Dermis microvascular lymphatic vessel endothelial cell (primary cell): ENCODE measurements around the gene SLC9A3. TPM values are rescaled to one million over a fixed set of nuclear protein-coding genes. Genes with fewer than 3 reads are reported as not detected.
"Not testable (repeated sequence)": the region's sequence is repeated elsewhere in the genome, so short reads cannot be mapped to it uniquely, and the experiment has no call there.

ENCODE experiments used
- DNase-seq, 2 donors: peaks; one replicate each; pipeline versions ENCODE4 v3.0.0 to v3.0.0-alpha.2; 2010; ENCODE audit warnings: low read depth in 2 of 2
- total RNA-seq: library from RNA; depleted of rRNA; stranded (reverse); fragments of >200 nt; gene quantifications from 2 replicates; pipeline ENCODE4 v1.2.1, GENCODE V29; 2014

Gene SLC9A3
- total RNA-seq, 1 donor from 2014 or later = 0.51 TPM

- DNase-seq = no peak
These were observed 47.0 kb downstream of the SLC9A3 start for GRCh38 chr5:477247-477646.

GRCh38 chr5:476814-477175 is 47.5 kb downstream of the SLC9A3 start:
- no peak for DNase-seq

DNA sequence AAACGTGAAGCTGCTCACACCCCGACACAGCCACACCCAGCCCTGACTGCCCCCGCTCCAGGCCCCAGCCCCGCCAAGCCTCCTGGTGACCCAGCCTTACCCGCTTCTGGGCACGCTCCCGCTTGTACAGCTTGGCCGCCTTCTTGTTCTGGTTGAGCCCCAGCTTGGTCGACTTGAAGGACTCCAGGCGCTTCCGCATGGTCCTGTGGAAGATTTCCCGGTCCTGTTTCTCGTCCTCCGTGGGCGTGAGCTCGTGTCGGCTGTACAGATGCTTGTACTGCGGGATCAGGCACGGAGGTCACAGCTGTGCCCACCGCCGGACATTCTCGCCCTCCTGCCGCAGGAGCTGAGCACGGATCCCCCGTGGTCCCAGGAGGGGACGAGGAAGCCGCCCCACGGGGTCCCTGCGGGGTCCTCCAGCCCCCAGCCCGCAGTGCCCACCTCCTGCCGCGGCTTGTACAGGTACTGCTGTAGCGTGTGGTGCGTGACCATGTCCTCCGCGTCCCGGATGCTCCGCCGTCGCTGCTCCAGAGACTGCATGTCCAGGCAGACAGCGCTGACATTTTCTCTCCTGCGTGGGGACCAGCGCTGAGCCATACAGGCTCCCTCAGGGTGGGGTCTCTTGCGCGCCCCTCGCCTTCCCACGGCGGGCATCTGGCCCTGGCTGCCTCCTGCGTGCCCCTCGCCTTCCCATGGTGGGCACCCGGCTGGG is 48.0 kb downstream of the SLC9A3 start:
- no peak for DNase-seq

GRCh38 chr5:475704-476101 is 48.5 kb downstream of the SLC9A3 start:
- DNase-seq = no peak

GRCh38 chr5:474840-475661 is 49.2 kb downstream of the SLC9A3 start:
- DNase-seq = no peak

DNA sequence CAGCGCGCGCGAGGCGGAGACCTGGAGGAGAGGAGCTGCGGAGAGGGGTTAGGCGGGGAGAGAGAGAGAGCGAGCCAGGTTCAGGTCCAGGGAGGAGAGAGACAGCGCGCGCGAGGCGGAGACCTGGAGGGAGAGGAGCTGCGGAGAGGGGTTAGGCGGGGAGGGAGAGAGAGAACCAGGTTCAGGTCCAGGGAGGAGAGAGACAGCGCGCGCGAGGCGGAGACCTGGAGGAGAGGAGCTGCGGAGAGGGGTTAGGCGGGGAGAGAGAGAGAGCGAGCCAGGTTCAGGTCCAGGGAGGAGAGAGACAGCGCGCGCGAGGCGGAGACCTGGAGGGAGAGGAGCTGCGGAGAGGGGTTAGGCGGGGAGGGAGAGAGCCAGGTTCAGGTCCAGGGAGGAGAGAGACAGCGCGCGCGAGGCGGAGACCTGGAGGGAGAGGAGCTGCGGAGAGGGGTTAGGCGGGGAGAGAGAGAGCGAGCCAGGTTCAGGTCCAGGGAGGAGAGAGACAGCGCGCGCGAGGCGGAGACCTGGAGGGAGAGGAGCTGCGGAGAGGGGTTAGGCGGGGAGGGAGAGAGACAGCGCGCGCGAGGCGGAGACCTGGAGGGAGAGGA is 49.9 kb downstream of the SLC9A3 start:
- DNase-seq = not testable (repeated sequence)

DNA sequence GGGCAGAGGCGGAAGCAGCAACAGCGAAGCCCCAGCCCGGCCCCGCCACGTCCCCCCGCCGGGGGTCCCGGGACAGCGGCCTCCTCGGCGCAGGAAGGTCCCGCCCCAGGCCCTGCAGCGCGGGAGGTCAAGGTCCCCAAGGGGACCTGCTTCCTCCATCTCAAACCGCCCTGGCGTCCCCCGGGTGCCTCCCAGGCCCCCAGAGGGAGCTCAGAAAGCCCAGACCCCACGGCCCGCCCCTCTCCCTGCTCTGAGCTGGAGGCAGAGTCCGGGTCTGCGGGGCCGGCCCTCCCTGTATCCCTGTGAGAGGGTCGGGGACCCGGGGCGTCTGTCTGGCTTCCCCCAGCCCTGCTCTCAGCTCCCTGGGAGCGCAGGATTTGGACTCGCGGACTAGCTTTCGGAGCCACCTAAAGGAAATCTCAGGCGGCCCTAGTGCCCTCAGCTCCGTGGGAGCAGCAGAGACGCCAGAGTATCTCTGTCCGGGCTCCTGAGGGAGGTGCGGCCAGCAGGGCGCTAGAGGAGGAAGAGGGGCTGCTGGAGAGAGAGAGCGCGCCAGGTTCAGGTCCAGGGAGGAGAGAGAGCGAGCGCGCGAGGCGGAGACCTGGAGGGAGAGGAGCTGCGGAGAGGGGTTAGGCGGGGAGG is 50.6 kb downstream of the SLC9A3 start:
- DNase-seq = peak in 1 of 2 donors; percentile 40

DNA sequence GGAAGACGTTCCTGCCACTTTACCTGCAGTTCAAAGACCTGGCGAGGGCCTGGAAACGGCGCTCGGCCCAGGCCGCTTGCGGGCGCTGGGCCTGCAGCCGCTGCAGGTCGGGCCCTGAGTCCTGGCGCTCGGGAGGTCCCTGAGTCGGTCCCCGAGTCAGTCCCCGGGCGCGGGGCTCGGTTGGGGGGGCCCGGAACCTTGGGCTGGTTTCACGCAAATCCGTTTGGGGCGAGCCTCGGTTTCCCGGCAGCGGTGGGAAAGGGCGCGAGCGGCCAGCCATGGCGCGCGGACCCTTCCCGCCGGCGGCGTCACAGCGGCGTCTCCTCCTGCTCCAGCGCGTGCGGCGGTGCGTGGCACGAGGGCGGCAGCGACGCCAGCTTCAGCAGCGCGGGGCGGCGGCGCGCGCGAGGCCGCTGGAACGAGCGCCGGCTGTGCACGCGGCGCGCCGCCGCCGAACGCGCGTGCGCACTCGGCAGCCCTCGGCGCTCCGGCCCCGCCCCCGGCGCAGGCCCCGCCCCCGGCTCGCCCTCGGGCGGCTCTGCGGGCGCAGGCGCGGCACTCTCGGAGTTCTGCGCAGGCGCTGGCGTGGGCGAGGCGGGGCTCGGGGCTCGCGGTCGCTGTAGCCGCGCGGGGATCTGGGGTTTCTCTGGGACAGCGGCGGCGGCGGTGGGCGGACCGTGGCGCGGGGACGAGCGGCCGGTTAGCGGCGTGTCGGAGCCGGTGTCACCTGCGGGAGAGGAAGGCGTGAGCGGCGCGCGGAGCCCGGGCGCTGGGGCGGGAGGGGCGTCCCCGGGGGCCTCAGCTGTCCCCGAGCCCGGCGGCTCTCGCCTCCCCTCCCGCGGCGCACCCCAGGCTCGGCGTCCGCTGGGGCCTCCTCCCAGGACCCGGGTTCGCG is 51.3 kb downstream of the SLC9A3 start:
- DNase-seq = peak; percentile 53 to 87

- peak in 1 of 2 donors; percentile 15 for DNase-seq
These were observed 52.1 kb downstream of the SLC9A3 start for GRCh38 chr5:472076-472655.

- DNase-seq = no peak
These were observed 52.5 kb downstream of the SLC9A3 start for GRCh38 chr5:471750-472058.

DNA sequence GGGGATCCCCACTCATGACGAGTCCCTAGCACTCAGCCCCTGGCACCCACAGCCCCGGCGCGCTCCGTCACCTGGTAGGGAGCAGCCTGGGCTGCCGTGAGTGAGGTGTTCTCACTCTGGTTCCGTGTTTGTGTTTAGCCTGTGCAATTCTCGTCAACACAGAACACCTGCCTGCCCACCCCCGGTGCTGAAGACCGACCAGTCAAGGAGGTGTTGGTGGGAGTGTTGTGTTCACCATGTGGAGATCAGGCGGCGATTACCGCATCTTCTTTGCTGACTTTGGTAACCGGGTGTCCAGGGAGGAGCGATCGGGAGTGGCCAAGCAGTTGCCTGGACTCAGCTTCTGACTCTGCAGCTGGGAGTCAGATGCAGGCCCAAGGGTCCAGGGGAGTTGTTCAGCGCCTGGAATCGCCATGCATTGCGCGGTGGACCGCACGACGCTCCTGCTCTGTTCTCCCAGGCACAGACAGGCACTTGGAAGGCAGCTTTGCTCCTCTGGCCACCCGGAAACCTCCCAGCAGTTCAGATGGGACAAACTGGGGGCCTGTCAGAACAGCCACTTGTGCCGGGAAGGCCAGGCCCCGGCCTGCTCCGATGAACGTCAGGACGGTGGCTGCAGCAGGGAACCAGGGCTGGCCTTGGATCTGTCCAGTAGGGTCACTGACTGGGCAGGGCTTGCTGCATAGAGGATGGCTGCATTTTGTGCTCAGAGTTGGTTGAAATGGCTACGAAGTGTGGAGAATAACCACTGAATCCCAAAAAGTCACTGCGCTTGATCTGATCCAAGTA is 53.1 kb downstream of the SLC9A3 start:
- no peak for DNase-seq

DNA sequence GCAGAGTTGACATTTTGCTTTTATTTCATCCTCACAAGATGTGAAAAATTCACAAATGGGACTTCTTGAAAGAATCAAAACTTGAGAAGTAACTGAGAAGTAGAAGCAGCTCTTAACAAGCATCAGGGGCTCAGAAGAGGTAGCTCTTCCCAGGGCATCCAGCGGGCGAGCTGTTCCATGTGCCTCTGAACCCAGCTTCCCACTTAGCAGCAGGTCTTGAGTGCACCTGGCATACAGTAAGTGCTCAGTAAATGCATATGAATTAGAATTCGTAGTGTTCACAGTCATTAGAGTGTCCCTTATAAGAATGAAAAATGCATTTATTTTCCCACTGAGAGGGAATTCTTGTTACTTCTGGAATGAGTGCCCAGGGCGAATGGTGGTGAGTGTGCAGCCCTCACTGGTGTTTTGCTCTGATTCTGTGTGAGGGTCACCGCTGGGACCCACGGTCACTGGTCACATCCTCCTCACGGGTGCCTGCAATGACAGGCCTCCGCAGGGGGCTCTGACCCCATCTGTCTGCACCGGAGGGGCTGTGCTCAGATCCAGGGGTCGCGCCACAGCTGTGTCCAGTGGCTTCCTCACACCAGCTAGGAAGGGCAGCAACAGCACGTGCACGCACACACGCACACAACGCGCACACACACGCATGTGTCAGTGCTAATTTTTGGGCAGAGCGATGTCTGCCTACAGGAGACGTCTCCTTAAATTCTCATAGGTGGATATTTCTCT is 54.3 kb downstream of the SLC9A3 start:
- DNase-seq = peak; percentile 23 to 67

- no peak for DNase-seq
These were observed 55.8 kb downstream of the SLC9A3 start for GRCh38 chr5:468401-468800.

GRCh38 chr5:466661-467310 is 57.5 kb downstream of the SLC9A3 start:
- no peak for DNase-seq

GRCh38 chr5:465591-466403 is 58.5 kb downstream of the SLC9A3 start:
- no peak for DNase-seq

GRCh38 chr5:464843-465590 is 59.2 kb downstream of the SLC9A3 start:
- no peak for DNase-seq

- DNase-seq = no peak
These were observed 59.8 kb downstream of the SLC9A3 start for GRCh38 chr5:464446-464842.
